Measurements from ENCODE around the gene SMAD7. TPM values are rescaled to one million over a fixed set of nuclear protein-coding genes. Genes with fewer than 3 reads are reported as not detected.

The SMAD7 gene
- total RNA-seq, 1 donor from 2014 or later: 61.2 TPM

- Mint-ChIP-seq H3K27ac (ENCODE audit: unreplicated experiment) (peak overlapping the region; percentile 91), H3K4me3 (ENCODE audit: unreplicated experiment) (no peak overlapping the region), H3K36me3 (ENCODE audit: low read depth) (no peaks in the 10 kb centered on the region), H3K4me1 (ENCODE audit: low read depth) (peaks cover 77% of the 10 kb centered on the region), H3K9me3 (ENCODE audit: low read depth) (no peaks in the 10 kb centered on the region), H3K27me3 (ENCODE audit: low read depth) (no peaks in the 10 kb centered on the region)
- DNase-seq (ENCODE audit: low spot score): peak; percentile 67
- TF ChIP-seq, protein P1, sequence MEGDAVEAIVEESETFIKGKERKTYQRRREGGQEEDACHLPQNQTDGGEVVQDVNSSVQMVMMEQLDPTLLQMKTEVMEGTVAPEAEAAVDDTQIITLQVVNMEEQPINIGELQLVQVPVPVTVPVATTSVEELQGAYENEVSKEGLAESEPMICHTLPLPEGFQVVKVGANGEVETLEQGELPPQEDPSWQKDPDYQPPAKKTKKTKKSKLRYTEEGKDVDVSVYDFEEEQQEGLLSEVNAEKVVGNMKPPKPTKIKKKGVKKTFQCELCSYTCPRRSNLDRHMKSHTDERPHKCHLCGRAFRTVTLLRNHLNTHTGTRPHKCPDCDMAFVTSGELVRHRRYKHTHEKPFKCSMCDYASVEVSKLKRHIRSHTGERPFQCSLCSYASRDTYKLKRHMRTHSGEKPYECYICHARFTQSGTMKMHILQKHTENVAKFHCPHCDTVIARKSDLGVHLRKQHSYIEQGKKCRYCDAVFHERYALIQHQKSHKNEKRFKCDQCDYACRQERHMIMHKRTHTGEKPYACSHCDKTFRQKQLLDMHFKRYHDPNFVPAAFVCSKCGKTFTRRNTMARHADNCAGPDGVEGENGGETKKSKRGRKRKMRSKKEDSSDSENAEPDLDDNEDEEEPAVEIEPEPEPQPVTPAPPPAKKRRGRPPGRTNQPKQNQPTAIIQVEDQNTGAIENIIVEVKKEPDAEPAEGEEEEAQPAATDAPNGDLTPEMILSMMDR (IDR thresholded peaks at IDR 0.05): no peak
Observed at GRCh38 chr18:48988508-48989303, 37.9 kb upstream of the SMAD7 start.

- H3K27ac Mint-ChIP-seq (ENCODE audit: unreplicated experiment): peak overlapping the region; percentile 91
- DNase-seq (ENCODE audit: low spot score): peak; percentile 10
- no peaks in the 10 kb centered on the region for H3K27me3 Mint-ChIP-seq (ENCODE audit: low read depth)
- H3K9me3 Mint-ChIP-seq (ENCODE audit: low read depth): no peaks in the 10 kb centered on the region
- TF ChIP-seq, protein P1 (IDR thresholded peaks at IDR 0.05): peak; percentile 12
- no peaks in the 10 kb centered on the region for H3K36me3 Mint-ChIP-seq (ENCODE audit: low read depth)
- peaks cover 77% of the 10 kb centered on the region for H3K4me1 Mint-ChIP-seq (ENCODE audit: low read depth)
- no peak overlapping the region for H3K4me3 Mint-ChIP-seq (ENCODE audit: unreplicated experiment)
Observed at GRCh38 chr18:48987821-48988220, 37.1 kb upstream of the SMAD7 start.

- H3K36me3 Mint-ChIP-seq (ENCODE audit: low read depth): no peaks in the 10 kb centered on the region
- peaks cover 74% of the 10 kb centered on the region for H3K4me1 Mint-ChIP-seq (ENCODE audit: low read depth)
- H3K4me3 Mint-ChIP-seq (ENCODE audit: unreplicated experiment): no peak overlapping the region
- H3K27me3 Mint-ChIP-seq (ENCODE audit: low read depth): no peaks in the 10 kb centered on the region
- no peaks in the 10 kb centered on the region for H3K9me3 Mint-ChIP-seq (ENCODE audit: low read depth)
- peak overlapping the region; percentile 91 for H3K27ac Mint-ChIP-seq (ENCODE audit: unreplicated experiment)
- peak; percentile 63 for DNase-seq (ENCODE audit: low spot score)
- TF ChIP-seq, protein P1 (IDR thresholded peaks at IDR 0.05): no peak
Observed at GRCh38 chr18:48986851-48987761, 36.3 kb upstream of the SMAD7 start.

DNA sequence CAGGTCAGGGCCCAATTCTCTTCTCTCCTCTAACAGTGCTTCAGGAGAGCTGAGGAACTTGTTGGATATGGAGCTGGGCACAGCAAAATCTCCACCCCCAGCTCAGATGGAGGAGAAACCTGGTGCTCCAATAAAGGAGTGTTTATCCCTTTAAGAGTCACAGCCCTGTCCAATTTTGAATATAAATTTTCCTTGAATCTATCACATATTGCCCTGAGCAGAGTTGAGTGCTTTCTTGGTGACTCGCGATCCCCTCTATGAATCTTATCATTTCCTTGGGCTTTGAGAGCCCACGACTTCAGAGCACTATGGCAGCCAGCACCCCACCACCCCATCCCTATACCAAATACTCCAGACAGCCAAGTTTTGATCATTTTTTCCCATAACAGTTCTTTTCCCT, 34.4 kb upstream of the SMAD7 start:
- TF ChIP-seq, protein P1 (IDR thresholded peaks at IDR 0.05): no peak
- Mint-ChIP-seq H3K4me3 (ENCODE audit: unreplicated experiment) (no peak overlapping the region), H3K9me3 (ENCODE audit: low read depth) (no peaks in the 10 kb centered on the region), H3K4me1 (ENCODE audit: low read depth) (peaks cover 59% of the 10 kb centered on the region), H3K36me3 (ENCODE audit: low read depth) (no peaks in the 10 kb centered on the region), H3K27me3 (ENCODE audit: low read depth) (no peaks in the 10 kb centered on the region), H3K27ac (ENCODE audit: unreplicated experiment) (no peak overlapping the region)
- peak; percentile 1 for DNase-seq (ENCODE audit: low spot score)

- TF ChIP-seq, protein P1 (IDR thresholded peaks at IDR 0.05): no peak
- peaks cover 53% of the 10 kb centered on the region for H3K4me1 Mint-ChIP-seq (ENCODE audit: low read depth)
- no peaks in the 10 kb centered on the region for H3K27me3 Mint-ChIP-seq (ENCODE audit: low read depth)
- H3K27ac Mint-ChIP-seq (ENCODE audit: unreplicated experiment): no peak overlapping the region
- H3K4me3 Mint-ChIP-seq (ENCODE audit: unreplicated experiment): no peak overlapping the region
- no peak for DNase-seq (ENCODE audit: low spot score)
- no peaks in the 10 kb centered on the region for H3K9me3 Mint-ChIP-seq (ENCODE audit: low read depth)
- no peaks in the 10 kb centered on the region for H3K36me3 Mint-ChIP-seq (ENCODE audit: low read depth)
Observed at GRCh38 chr18:48983793-48984437, 33.1 kb upstream of the SMAD7 start.

Data from chondrocyte (in vitro differentiated cells).